GM12878 (cell line): ENCODE measurements around the gene STT3B. TPM values are rescaled to one million over a fixed set of nuclear protein-coding genes. Genes with fewer than 3 reads are reported as not detected.

ENCODE experiments used
- ATAC-seq: fragments of 200-7000 bp; cut with Tn5 transposase; 3 replicates; pipeline ENCODE4 v1.9.1; 2020; ENCODE audit warnings: mild to moderate bottlenecking, moderate library complexity
- BruUV-seq: library from RNA; stranded (reverse); fragments of 400-500 nt; replicated peaks from 2 replicates; lab custom pipeline; 2021; lab: Mats Ljungman, UMichigan
- CTCF ChIA-PET: fragments of 300-600 bp; sonication (Branson Sonifier 250); formaldehyde crosslinking; extraction: SDS; loops from one replicate; lab custom pipeline; 2021; ENCODE audit warnings: inconsistent platforms; lab: Yijun Ruan, JAX
- POLR2A ChIA-PET: fragments of 350-600 bp; formaldehyde crosslinking; extraction: SDS; loops from one replicate; lab custom pipeline; 2021; ENCODE audit warnings: inconsistent platforms; lab: Charles Lee
- RAD21 ChIA-PET: fragments of 300-600 bp; sonication (Branson Sonifier 250); formaldehyde crosslinking; loops from one replicate; lab custom pipeline; 2023; ENCODE audit warnings: antibody characterized with exemption; ENCODE audit not compliant: unreplicated experiment; lab: Charles Lee
- SMC1A ChIA-PET: fragments of 300-600 bp; sonication (Branson Sonifier 250); formaldehyde crosslinking; loops from one replicate; lab custom pipeline; 2023; ENCODE audit not compliant: unreplicated experiment, uncharacterized antibody; lab: Charles Lee
- DNase-seq: peaks from one replicate; pipeline ENCODE4 v3.0.0-alpha.2; 2011; ENCODE audit warnings: low read depth, low spot score
- FAIRE-seq: peaks from 3 replicates; lab custom pipeline; 2011; peaks lifted over from hg19 to GRCh38; lab: Jason Lieb, UNC
- H2AFZ ChIP-seq: 2 replicates; pipeline ENCODE4 v1.6.0; 2011; ENCODE audit warnings: low read depth, low read length, control low read depth; ENCODE audit not compliant: control insufficient read depth
- H3K27ac ChIP-seq: 2 replicates; pipeline ENCODE4 v1.5.1; 2011; ENCODE audit warnings: control low read depth; ENCODE audit not compliant: control insufficient read depth, insufficient read depth
- H3K27me3 ChIP-seq, 2 experiments: replicated peaks in 1 of 2; 2 replicates each; pipeline versions ENCODE4 v1.6.0 to v1.6.1; 2011; ENCODE audit warnings: low read length in 1 of 2; ENCODE audit not compliant: control insufficient read depth in 2 of 2, insufficient read depth in 2 of 2
- H3K36me3 ChIP-seq, 2 experiments: 2 replicates each; pipeline ENCODE4 v1.5.1; 2011; ENCODE audit warnings: low read length in 1 of 2; ENCODE audit not compliant: control insufficient read depth in 2 of 2, insufficient read depth in 2 of 2
- H3K4me1 ChIP-seq: 2 replicates; pipeline ENCODE4 v1.6.1; 2011; ENCODE audit warnings: mild to moderate bottlenecking, low read length, moderate library complexity, mixed read lengths; ENCODE audit not compliant: control insufficient read depth, insufficient read depth
- H3K4me2 ChIP-seq: 2 replicates; pipeline ENCODE4 v1.6.0; 2011; ENCODE audit warnings: control low read depth; ENCODE audit not compliant: control insufficient read depth, insufficient read depth
- H3K4me3 ChIP-seq: fragments of 200-600 bp; sonication (generic); 2 replicates; pipeline ENCODE4 v1.5.1; 2016
- H3K79me2 ChIP-seq: 2 replicates; pipeline ENCODE4 v1.6.0; 2011; ENCODE audit warnings: low read length; ENCODE audit not compliant: control insufficient read depth, insufficient read depth
- H3K9ac ChIP-seq: 2 replicates; pipeline ENCODE4 v1.8.0; 2011; ENCODE audit warnings: low read length, control low read depth, mixed read lengths; ENCODE audit not compliant: control insufficient read depth, insufficient read depth
- H3K9me3 ChIP-seq: replicated peaks from 3 replicates; pipeline ENCODE4 v1.5.1; 2011; ENCODE audit warnings: mild to moderate bottlenecking, low read length; ENCODE audit not compliant: control insufficient read depth, insufficient read depth
- H4K20me1 ChIP-seq: 2 replicates; pipeline ENCODE4 v1.6.0; 2011; ENCODE audit not compliant: control insufficient read depth, insufficient read depth
- CREM ChIP-seq: IDR thresholded peaks from 2 replicates; pipeline ENCODE4 v1.6.1; 2014; ENCODE audit warnings: antibody characterized with exemption, low read depth
- HCFC1 ChIP-seq: fragments of 150-350 bp; IDR thresholded peaks from 2 replicates; pipeline ENCODE4 v1.6.1; 2014; ENCODE audit warnings: low read length
- NFXL1 ChIP-seq: fragments of 450-650 bp; IDR thresholded peaks from 2 replicates; pipeline ENCODE4 v1.6.1; 2017; ENCODE audit warnings: antibody characterized with exemption, mild to moderate bottlenecking, borderline replicate concordance
- PAX5 ChIP-seq: IDR thresholded peaks from 2 replicates; pipeline ENCODE4 v1.6.1; 2011; ENCODE audit warnings: low read depth, low read length, borderline replicate concordance
- PAX8 ChIP-seq: fragments of 450-650 bp; IDR thresholded peaks from 2 replicates; pipeline ENCODE4 v1.6.1; 2017; ENCODE audit warnings: mild to moderate bottlenecking, moderate library complexity
- RELA ChIP-seq: fragments of 450-650 bp; IDR thresholded peaks from 2 replicates; pipeline ENCODE4 v1.8.0; 2014; ENCODE audit warnings: borderline replicate concordance; ENCODE audit not compliant: partially characterized antibody
- ZNF274 ChIP-seq: IDR thresholded peaks from one replicate; pipeline ENCODE4 v1.8.0; 2011; ENCODE audit not compliant: insufficient read length, insufficient read depth
- WGBS: methylation state at CpG from one replicate; pipeline ENCODE4 v1.1.6; 2016; ENCODE audit warnings: low lambda C conversion rate; ENCODE audit not compliant: insufficient replicate concordance, insufficient coverage; ENCODE audit errors: missing lambda C conversion rate; 5-methylcytosine and 5-hydroxymethylcytosine counted together
- in situ Hi-C: fragments of 300-500 bp; cut with MboI; formaldehyde crosslinking; loops from 9 replicates; pipeline ENCODE4 v1.14.3; 2018; ENCODE audit warnings: mixed read lengths
- intact Hi-C: fragments of 100-400 bp; cut with micrococcal nuclease; formaldehyde crosslinking; loops from one replicate; pipeline ENCODE4 v1.14.2; 2022; ENCODE audit not compliant: unreplicated experiment
- polyA plus RNA-seq, 11 experiments: library from polyadenylated mRNA; depleted of rRNA in 4 of 11; unstranded in 6 of 11; stranded (reverse) in 5 of 11; fragments of >200 nt; fragmentation: Nextera tagmentation in 4 of 11; fragmentation: Illumina TruSeq in 1 of 11; extraction: Ambion mirVana in 4 of 11; extraction: Trizol in 1 of 11; gene quantifications; 1 replicate in 1 of 11; 2 replicates in 10 of 11; pipeline versions ENCODE4 v1.2.1 to v1.2.3, GENCODE V29; 2011 to 2016; ENCODE audit warnings: inconsistent platforms in 2 of 11, missing spikeins in 2 of 11, low read depth in 1 of 11
- total RNA-seq, 4 experiments: library from RNA; depleted of rRNA in 3 of 4; stranded (reverse); fragments of >200 nt in 3 of 4; fragmentation: Illumina TruSeq in 1 of 4; extraction: Trizol in 1 of 4; gene quantifications; 2 replicates each; pipeline versions ENCODE4 v1.2.1 to v1.2.3, GENCODE V29; 2013 to 2021
- TF ChIP-seq, protein P1 (sequence below): fragments of 450-650 bp; IDR thresholded peaks from 2 replicates; pipeline ENCODE4 v1.6.1; 2017; ENCODE audit warnings: antibody characterized with exemption, mild to moderate bottlenecking, moderate library complexity
- TF ChIP-seq, protein P2 (sequence below): IDR thresholded peaks from 2 replicates; pipeline ENCODE4 v1.6.1; 2012; ENCODE audit warnings: low read length, inconsistent platforms
- TF ChIP-seq, protein P3 (sequence below): fragments of 450-650 bp; IDR thresholded peaks from 2 replicates; pipeline ENCODE4 v1.6.1; 2017; ENCODE audit warnings: borderline replicate concordance

Gene STT3B
- total and polyA plus RNA-seq, 10 of the 15 experiments (the other 5 are each of a cell fraction or from before 2014, with no cell fraction given): 19.9 to 208 (median 79.6) TPM

DNA sequence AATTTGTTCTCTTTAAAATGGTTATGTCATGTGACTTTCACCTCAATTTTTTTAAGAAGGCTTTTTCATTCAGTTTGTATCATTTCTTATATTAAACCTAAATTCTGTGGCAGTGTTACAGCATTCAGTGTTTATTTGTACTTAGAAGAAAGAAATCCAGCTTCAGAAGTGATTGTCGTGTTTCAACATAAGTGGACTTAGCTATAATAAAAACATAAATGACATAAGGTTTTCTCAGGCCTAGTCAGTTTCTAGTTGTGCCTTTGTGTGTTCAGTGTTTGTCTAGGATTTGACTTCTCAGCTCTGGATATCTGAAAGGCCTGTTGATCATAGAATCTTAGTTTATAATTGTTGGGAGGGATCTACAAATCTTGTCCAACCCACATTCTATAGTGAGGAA, 80.5 kb downstream of the STT3B start:
- Histone ChIP-seq H3K4me2 (no peak overlapping the region), H3K9me3 (peaks cover 1% of the 10 kb centered on the region), H3K36me3 (peaks cover 0 to 4% of the 10 kb centered on the region in 2 experiments; a peak in 1 of 4 replicates), H3K9ac (no peak overlapping the region), H3K4me1 (no peaks in the 10 kb centered on the region), H4K20me1 (no peaks in the 10 kb centered on the region), H2AFZ (no peak overlapping the region), H3K27ac (no peak overlapping the region), H3K4me3 (no peak overlapping the region)
- ChIA-PET CTCF (interaction anchor here (1.0 to 1.2 kb wide), 3 partner anchors 11 to 82 kb away, joined by 3 to 4 read pairs (median 3); no protein-coding TSS in a partner anchor), SMC1A (interaction anchor here (1.0 to 2.0 kb wide), 4 partner anchors 11 to 154 kb away, joined by 3 to 7 read pairs (median 3); no protein-coding TSS in a partner anchor), POLR2A (interaction anchor here (0.7 to 1.0 kb wide), 3 partner anchors 12 to 82 kb away, joined by 3 read pairs; no protein-coding TSS in a partner anchor), RAD21 (no interaction called here)
- WGBS: 100% methylated on average over 1 of the region's 1 CpG
- ATAC-seq (no peak), DNase-seq (no peak)
- intact Hi-C loops: loop anchor here (10.0 kb wide), 1 partner anchor 532 kb away; no protein-coding TSS in a partner anchor
- in situ Hi-C loops: no loop called here
- no TSS peak for BruUV-seq
- TF ChIP-seq ZNF274 (no peak), PAX5 (no peak), NFXL1 (no peak), PAX8 (no peak), CREM (no peak), HCFC1 (no peak), RELA (no peak)
- TF ChIP-seq, protein P1, sequence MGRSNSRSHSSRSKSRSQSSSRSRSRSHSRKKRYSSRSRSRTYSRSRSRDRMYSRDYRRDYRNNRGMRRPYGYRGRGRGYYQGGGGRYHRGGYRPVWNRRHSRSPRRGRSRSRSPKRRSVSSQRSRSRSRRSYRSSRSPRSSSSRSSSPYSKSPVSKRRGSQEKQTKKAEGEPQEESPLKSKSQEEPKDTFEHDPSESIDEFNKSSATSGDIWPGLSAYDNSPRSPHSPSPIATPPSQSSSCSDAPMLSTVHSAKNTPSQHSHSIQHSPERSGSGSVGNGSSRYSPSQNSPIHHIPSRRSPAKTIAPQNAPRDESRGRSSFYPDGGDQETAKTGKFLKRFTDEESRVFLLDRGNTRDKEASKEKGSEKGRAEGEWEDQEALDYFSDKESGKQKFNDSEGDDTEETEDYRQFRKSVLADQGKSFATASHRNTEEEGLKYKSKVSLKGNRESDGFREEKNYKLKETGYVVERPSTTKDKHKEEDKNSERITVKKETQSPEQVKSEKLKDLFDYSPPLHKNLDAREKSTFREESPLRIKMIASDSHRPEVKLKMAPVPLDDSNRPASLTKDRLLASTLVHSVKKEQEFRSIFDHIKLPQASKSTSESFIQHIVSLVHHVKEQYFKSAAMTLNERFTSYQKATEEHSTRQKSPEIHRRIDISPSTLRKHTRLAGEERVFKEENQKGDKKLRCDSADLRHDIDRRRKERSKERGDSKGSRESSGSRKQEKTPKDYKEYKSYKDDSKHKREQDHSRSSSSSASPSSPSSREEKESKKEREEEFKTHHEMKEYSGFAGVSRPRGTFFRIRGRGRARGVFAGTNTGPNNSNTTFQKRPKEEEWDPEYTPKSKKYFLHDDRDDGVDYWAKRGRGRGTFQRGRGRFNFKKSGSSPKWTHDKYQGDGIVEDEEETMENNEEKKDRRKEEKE: no peak
- TF ChIP-seq, protein P2, sequence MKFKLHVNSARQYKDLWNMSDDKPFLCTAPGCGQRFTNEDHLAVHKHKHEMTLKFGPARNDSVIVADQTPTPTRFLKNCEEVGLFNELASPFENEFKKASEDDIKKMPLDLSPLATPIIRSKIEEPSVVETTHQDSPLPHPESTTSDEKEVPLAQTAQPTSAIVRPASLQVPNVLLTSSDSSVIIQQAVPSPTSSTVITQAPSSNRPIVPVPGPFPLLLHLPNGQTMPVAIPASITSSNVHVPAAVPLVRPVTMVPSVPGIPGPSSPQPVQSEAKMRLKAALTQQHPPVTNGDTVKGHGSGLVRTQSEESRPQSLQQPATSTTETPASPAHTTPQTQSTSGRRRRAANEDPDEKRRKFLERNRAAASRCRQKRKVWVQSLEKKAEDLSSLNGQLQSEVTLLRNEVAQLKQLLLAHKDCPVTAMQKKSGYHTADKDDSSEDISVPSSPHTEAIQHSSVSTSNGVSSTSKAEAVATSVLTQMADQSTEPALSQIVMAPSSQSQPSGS: no peak
- TF ChIP-seq, protein P3, sequence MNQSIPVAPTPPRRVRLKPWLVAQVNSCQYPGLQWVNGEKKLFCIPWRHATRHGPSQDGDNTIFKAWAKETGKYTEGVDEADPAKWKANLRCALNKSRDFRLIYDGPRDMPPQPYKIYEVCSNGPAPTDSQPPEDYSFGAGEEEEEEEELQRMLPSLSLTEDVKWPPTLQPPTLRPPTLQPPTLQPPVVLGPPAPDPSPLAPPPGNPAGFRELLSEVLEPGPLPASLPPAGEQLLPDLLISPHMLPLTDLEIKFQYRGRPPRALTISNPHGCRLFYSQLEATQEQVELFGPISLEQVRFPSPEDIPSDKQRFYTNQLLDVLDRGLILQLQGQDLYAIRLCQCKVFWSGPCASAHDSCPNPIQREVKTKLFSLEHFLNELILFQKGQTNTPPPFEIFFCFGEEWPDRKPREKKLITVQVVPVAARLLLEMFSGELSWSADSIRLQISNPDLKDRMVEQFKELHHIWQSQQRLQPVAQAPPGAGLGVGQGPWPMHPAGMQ: no peak
- TF ChIP-seq, all 136 proteins: peak for 0
- no peaks in the 10 kb centered on the region for H3K27me3 ChIP-seq
- FAIRE-seq: no peak
- H3K79me2 ChIP-seq: peaks cover 4% of the 10 kb centered on the region
